ENCODE results near the gene KRT10. TPM values are rescaled to one million over a fixed set of nuclear protein-coding genes. Genes with fewer than 3 reads are reported as not detected.

KRT10 gene
- 29.0 and 32.9 TPM in 2 replicates for total RNA-seq
- total RNA-seq (2013) = 13.4 TPM
- polyA plus RNA-seq = 12.1 and 14.7 TPM in 2 replicates
- polyA minus RNA-seq = 0.60 and 2.4 TPM in 2 replicates

DNA sequence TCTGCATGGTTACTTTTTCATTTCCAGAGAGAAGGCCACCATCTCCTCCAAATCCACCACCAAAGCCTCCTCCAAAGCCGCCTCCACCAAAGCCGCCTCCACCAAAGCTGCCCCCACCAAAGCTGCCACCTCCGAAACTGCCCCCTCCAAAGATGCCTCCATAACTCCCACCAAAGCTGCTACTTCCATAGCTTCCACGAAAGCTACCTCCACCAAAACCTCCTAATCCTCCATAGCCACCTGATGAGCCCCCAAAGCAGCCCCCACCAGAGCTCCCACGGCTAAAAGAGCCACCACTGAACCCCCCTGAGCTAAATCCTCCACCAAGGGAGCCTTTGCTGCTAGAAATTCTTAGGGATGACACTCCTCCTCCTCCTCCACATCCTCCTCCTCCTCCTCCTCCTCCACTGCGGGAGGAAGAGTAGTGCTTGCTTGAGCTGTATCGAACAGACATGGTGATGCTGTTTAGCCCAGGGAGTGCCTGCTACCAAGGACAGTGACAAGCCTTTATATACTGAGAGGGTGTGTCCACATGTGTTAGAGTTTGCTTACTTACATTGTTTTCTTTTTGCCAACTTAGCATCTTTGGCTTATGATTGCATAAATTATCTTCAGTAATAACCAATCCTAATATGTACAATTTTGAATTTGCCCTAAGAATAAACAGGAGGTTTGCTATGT, at the start of gene KRT10:
TSS of gene KRT10 (minus strand) at position 483 of the 681 bp plus-strand sequence. CDS start at position 454, 29 bp downstream.
- Histone ChIP-seq H4K20me1 (ENCODE audit: control insufficient read depth, insufficient read depth, low read length, poor library complexity, severe bottlenecking) (no peaks in the 10 kb centered on the region), H3K9ac (ENCODE audit: low read length) (no peak within 1 kb of the TSS), H3K9me3 (ENCODE audit: control extremely low read depth in 1 of 3, control insufficient read depth in 2 of 3, insufficient read depth in 1 of 3, low read length in 2 of 3) (peaks cover 0 to 3% (median 1%) of the 10 kb centered on the region in 3 donors), H3K79me2 (ENCODE audit: control insufficient read depth, insufficient read depth, low read length) (peaks cover 11% of the 10 kb centered on the region), H2AFZ (ENCODE audit: insufficient read depth, low read depth, low read length, poor library complexity, severe bottlenecking) (no peak within 1 kb of the TSS), H3K4me1 (ENCODE audit: control insufficient read depth in 2 of 2, insufficient read depth in 2 of 2, low read length in 2 of 2) (peaks cover 8 to 13% of the 10 kb centered on the region in 2 donors), H3K27me3 (replicated peaks in 1 of 4; ENCODE audit: control extremely low read depth in 1 of 4, control insufficient read depth in 3 of 4, insufficient read depth in 4 of 4, low read length in 3 of 4) (peaks cover 0 to 3% (median 0%) of the 10 kb centered on the region in 4 experiments), H3K4me3 (ENCODE audit: control extremely low read depth in 1 of 5, extremely low read depth in 1 of 5, insufficient read depth in 1 of 5, low read depth in 2 of 5, low read length in 4 of 5) (no peak within 1 kb of the TSS), H3K4me2 (replicated peaks; ENCODE audit: low read depth, low read length, poor library complexity, severe bottlenecking) (no peak within 1 kb of the TSS), H3K27ac (ENCODE audit: low read length in 2 of 2) (no peak within 1 kb of the TSS), H3K36me3 (replicated peaks in 1 of 2; ENCODE audit: control extremely low read depth in 1 of 2, control insufficient read depth in 1 of 2, extremely low read depth in 1 of 2, insufficient read depth in 2 of 2, low read length in 1 of 2) (peaks cover 0 to 6% of the 10 kb centered on the region in 2 experiments)
- DNase-seq (no peak), ATAC-seq (ENCODE audit: low read depth) (no peak)
- no peak within 1 kb of the TSS for H3K27ac Mint-ChIP-seq
- 84% methylated on average over 4 of the region's 7 CpGs for WGBS (ENCODE audit: insufficient coverage)
- H3K9me3 Mint-ChIP-seq (ENCODE audit: insufficient read depth) = peaks cover 2% of the 10 kb centered on the region
- no peak within 1 kb of the TSS for H3K4me3 Mint-ChIP-seq
- peaks cover 21% of the 10 kb centered on the region for H3K27me3 Mint-ChIP-seq
- ChIA-PET POLR2A (interaction anchor here (0.7 kb wide), 1 partner anchor 389 kb away, joined by 4 read pairs; no protein-coding TSS in a partner anchor), CTCF (interaction anchor here (1.0 to 1.3 kb wide), 2 partner anchors 9 to 16 kb away, joined by 3 read pairs; no protein-coding TSS in a partner anchor)
- peaks cover 18% of the 10 kb centered on the region for H3K4me1 Mint-ChIP-seq
- intact Hi-C loops (cut with micrococcal nuclease) = no loop called here
- TF ChIP-seq, protein P1, sequence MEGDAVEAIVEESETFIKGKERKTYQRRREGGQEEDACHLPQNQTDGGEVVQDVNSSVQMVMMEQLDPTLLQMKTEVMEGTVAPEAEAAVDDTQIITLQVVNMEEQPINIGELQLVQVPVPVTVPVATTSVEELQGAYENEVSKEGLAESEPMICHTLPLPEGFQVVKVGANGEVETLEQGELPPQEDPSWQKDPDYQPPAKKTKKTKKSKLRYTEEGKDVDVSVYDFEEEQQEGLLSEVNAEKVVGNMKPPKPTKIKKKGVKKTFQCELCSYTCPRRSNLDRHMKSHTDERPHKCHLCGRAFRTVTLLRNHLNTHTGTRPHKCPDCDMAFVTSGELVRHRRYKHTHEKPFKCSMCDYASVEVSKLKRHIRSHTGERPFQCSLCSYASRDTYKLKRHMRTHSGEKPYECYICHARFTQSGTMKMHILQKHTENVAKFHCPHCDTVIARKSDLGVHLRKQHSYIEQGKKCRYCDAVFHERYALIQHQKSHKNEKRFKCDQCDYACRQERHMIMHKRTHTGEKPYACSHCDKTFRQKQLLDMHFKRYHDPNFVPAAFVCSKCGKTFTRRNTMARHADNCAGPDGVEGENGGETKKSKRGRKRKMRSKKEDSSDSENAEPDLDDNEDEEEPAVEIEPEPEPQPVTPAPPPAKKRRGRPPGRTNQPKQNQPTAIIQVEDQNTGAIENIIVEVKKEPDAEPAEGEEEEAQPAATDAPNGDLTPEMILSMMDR (IDR thresholded peaks at IDR 0.05) = no peak
- no peak for TF ChIP-seq EZH2 (IDR thresholded peaks at IDR 0.05; ENCODE audit: borderline replicate concordance, insufficient read depth, low read depth, low read length, poor library complexity, severe bottlenecking)

DNA sequence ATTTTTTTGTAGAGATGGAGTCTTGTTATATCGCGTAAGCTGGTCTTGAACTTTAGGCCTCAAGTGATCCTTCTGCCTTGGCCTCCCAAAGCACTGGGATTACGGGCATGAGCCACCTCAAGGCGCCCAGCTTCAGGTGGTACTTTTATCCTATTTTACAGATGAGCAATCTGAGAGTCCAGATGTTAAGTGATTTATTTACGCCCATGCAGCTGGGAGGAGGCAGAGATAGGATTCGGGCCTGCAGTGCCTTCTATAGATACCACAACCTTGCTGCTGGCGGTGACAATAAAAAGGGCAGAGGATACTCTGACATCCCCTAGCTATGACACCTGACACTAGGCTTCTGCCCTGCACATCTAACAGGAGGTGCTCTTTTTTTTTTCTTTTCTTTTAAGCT, 48.9 kb upstream of the KRT10 start:
- ATAC-seq (ENCODE audit: low read depth) = no peak
- no peak overlapping the region for H3K9ac ChIP-seq (ENCODE audit: low read length)
- H3K27ac Mint-ChIP-seq = no peak overlapping the region
- no peaks in the 10 kb centered on the region for H3K4me1 ChIP-seq (ENCODE audit: control insufficient read depth in 2 of 2, insufficient read depth in 2 of 2, low read length in 2 of 2)
- H3K27ac ChIP-seq (ENCODE audit: low read length in 2 of 2) = no peak overlapping the region
- no peak overlapping the region for H3K4me3 Mint-ChIP-seq
- intact Hi-C loops (cut with micrococcal nuclease) = no loop called here
- H3K9me3 Mint-ChIP-seq (ENCODE audit: insufficient read depth) = no peaks in the 10 kb centered on the region
- no peak overlapping the region for H2AFZ ChIP-seq (ENCODE audit: insufficient read depth, low read depth, low read length, poor library complexity, severe bottlenecking)
- POLR2A ChIA-PET = interaction anchor here (0.6 kb wide), 1 partner anchor 680 kb away, joined by 6 read pairs; no protein-coding TSS in a partner anchor
- no peaks in the 10 kb centered on the region for H4K20me1 ChIP-seq (ENCODE audit: control insufficient read depth, insufficient read depth, low read length, poor library complexity, severe bottlenecking)
- CTCF ChIA-PET = interaction anchor here (0.5 kb wide), 1 partner anchor 680 kb away, joined by 3 read pairs; no protein-coding TSS in a partner anchor
- no peak overlapping the region for H3K4me2 ChIP-seq (replicated peaks; ENCODE audit: low read depth, low read length, poor library complexity, severe bottlenecking)
- no peaks in the 10 kb centered on the region for H3K4me1 Mint-ChIP-seq
- H3K79me2 ChIP-seq (ENCODE audit: control insufficient read depth, insufficient read depth, low read length) = no peaks in the 10 kb centered on the region
- no peak for TF ChIP-seq EZH2 (IDR thresholded peaks at IDR 0.05; ENCODE audit: borderline replicate concordance, insufficient read depth, low read depth, low read length, poor library complexity, severe bottlenecking)
- TF ChIP-seq, protein P1 (IDR thresholded peaks at IDR 0.05) = no peak
- H3K36me3 ChIP-seq (replicated peaks in 1 of 2; ENCODE audit: control extremely low read depth in 1 of 2, control insufficient read depth in 1 of 2, extremely low read depth in 1 of 2, insufficient read depth in 2 of 2, low read length in 1 of 2) = no peaks in the 10 kb centered on the region
- peaks cover 0 to 1% (median 0%) of the 10 kb centered on the region in 3 donors for H3K9me3 ChIP-seq (ENCODE audit: control extremely low read depth in 1 of 3, control insufficient read depth in 2 of 3, insufficient read depth in 1 of 3, low read length in 2 of 3)
- no peak overlapping the region for H3K4me3 ChIP-seq (ENCODE audit: control extremely low read depth in 1 of 5, extremely low read depth in 1 of 5, insufficient read depth in 1 of 5, low read depth in 2 of 5, low read length in 4 of 5)
- no peak for DNase-seq
- peaks cover 0 to 18% (median 10%) of the 10 kb centered on the region in 4 experiments for H3K27me3 ChIP-seq (replicated peaks in 1 of 4; ENCODE audit: control extremely low read depth in 1 of 4, control insufficient read depth in 3 of 4, insufficient read depth in 4 of 4, low read length in 3 of 4)
- peaks cover 43% of the 10 kb centered on the region for H3K27me3 Mint-ChIP-seq
- 82% methylated on average over 4 of the region's 7 CpGs for WGBS (ENCODE audit: insufficient coverage)

Measured in B cell (primary cell).